Stimulated activated CD8-positive, alpha-beta memory T cell treated with anti-CD3 and anti-CD28 coated beads, Interleukin-7, amount 100 ng/mL, for 1 hour (primary cell): ENCODE measurements around the gene SLC25A21.

Source experiments
- DNase-seq, 2 donors: peaks; one replicate each; pipeline ENCODE4 v3.0.0-alpha.2; 2020; ENCODE audit warnings: low read depth in 2 of 2

Gene SLC25A21

GRCh38 chr14:37143475-37143874, 28.9 kb downstream of the SLC25A21 start:
- DNase-seq = no peak

- no peak for DNase-seq
Measured at GRCh38 chr14:37142835-37143401, 29.5 kb downstream of the SLC25A21 start.

- no peak for DNase-seq
Measured at GRCh38 chr14:37140176-37140575, 32.2 kb downstream of the SLC25A21 start.

GRCh38 chr14:37139710-37140109, 32.7 kb downstream of the SLC25A21 start:
- no peak for DNase-seq

GRCh38 chr14:37138898-37139297, 33.5 kb downstream of the SLC25A21 start:
- no peak for DNase-seq

- DNase-seq = no peak
Measured at GRCh38 chr14:37133284-37133913, 39.0 kb downstream of the SLC25A21 start.

GRCh38 chr14:37131205-37131604, 41.2 kb downstream of the SLC25A21 start:
- no peak for DNase-seq

- DNase-seq = no peak
Measured at GRCh38 chr14:37129047-37129446, 43.4 kb downstream of the SLC25A21 start.

GRCh38 chr14:37124614-37125013, 47.8 kb downstream of the SLC25A21 start:
- DNase-seq = no peak

GRCh38 chr14:37122919-37123639, 49.3 kb downstream of the SLC25A21 start:
- no peak for DNase-seq

GRCh38 chr14:37122288-37122687, 50.1 kb downstream of the SLC25A21 start:
- DNase-seq = no peak

GRCh38 chr14:37118673-37119366, 53.6 kb downstream of the SLC25A21 start:
- DNase-seq = no peak

GRCh38 chr14:37116933-37117849, 55.2 kb downstream of the SLC25A21 start:
- DNase-seq = no peak

- no peak for DNase-seq
Measured at GRCh38 chr14:37115406-37115805, 57.0 kb downstream of the SLC25A21 start.

- DNase-seq = no peak
Measured at GRCh38 chr14:37114559-37114958, 57.8 kb downstream of the SLC25A21 start.

- DNase-seq = no peak
Measured at GRCh38 chr14:37114002-37114401, 58.4 kb downstream of the SLC25A21 start.

GRCh38 chr14:37098132-37098531, 74.3 kb downstream of the SLC25A21 start:
- DNase-seq = no peak

- no peak for DNase-seq
Measured at GRCh38 chr14:37094502-37094901, 77.9 kb downstream of the SLC25A21 start.

- no peak for DNase-seq
Measured at GRCh38 chr14:37093364-37093763, 79.0 kb downstream of the SLC25A21 start.

GRCh38 chr14:37091651-37092050, 80.8 kb downstream of the SLC25A21 start:
- no peak for DNase-seq

- no peak for DNase-seq
Measured at GRCh38 chr14:37090026-37090425, 82.4 kb downstream of the SLC25A21 start.

GRCh38 chr14:37089410-37089809, 83.0 kb downstream of the SLC25A21 start:
- no peak for DNase-seq
